H9 (cell line): ENCODE data around the gene RAMAC. TPM values are rescaled to one million over a fixed set of nuclear protein-coding genes. Genes with fewer than 3 reads are reported as not detected.

Source experiments
- DNase-seq: peaks from one replicate; pipeline ENCODE4 v3.0.0-alpha.2; 2017
- H2AFZ ChIP-seq: one replicate; pipeline ENCODE4 v1.6.1; 2013; ENCODE audit warnings: mild to moderate bottlenecking, low read length, control low read depth, moderate library complexity
- H2AK5ac ChIP-seq: 2 replicates; pipeline ENCODE4 v1.6.1; 2013; ENCODE audit warnings: low read length, control low read depth, mixed read lengths; ENCODE audit not compliant: insufficient read length
- H2BK120ac ChIP-seq: one replicate; pipeline ENCODE4 v1.6.1; 2013; ENCODE audit warnings: low read depth, mild to moderate bottlenecking, low read length, control low read depth, inconsistent platforms; ENCODE audit not compliant: poor library complexity, severe bottlenecking
- H2BK12ac ChIP-seq: 2 replicates; pipeline ENCODE4 v1.6.1; 2013; ENCODE audit warnings: low read length, control low read depth, mixed read lengths, low read depth; ENCODE audit not compliant: insufficient read length
- H2BK15ac ChIP-seq: 2 replicates; pipeline ENCODE4 v1.6.1; 2013; ENCODE audit warnings: low read depth, low read length, control low read depth
- H2BK20ac ChIP-seq: one replicate; pipeline ENCODE4 v1.6.1; 2013; ENCODE audit warnings: low read depth, mild to moderate bottlenecking, low read length, control low read depth, inconsistent platforms; ENCODE audit not compliant: poor library complexity, severe bottlenecking
- H2BK5ac ChIP-seq: 2 replicates; pipeline ENCODE4 v1.6.1; 2013; ENCODE audit warnings: low read length, control low read depth, mixed read lengths; ENCODE audit not compliant: insufficient read length
- H3K14ac ChIP-seq: 2 replicates; pipeline ENCODE4 v1.6.1; 2013; ENCODE audit warnings: low read length, control low read depth; ENCODE audit not compliant: insufficient read depth
- H3K18ac ChIP-seq: 2 replicates; pipeline ENCODE4 v1.6.1; 2013; ENCODE audit warnings: low read depth, mild to moderate bottlenecking, mixed read lengths, low read length, control low read depth; ENCODE audit not compliant: insufficient read length
- H3K23ac ChIP-seq: 2 replicates; pipeline ENCODE4 v1.6.1; 2013; ENCODE audit warnings: low read length, control low read depth, mixed read lengths, low read depth; ENCODE audit not compliant: insufficient read length
- H3K23me2 ChIP-seq: 2 replicates; pipeline ENCODE4 v1.6.1; 2013; ENCODE audit warnings: low read depth, mild to moderate bottlenecking, mixed read lengths, low read length, control low read depth; ENCODE audit not compliant: insufficient read length, poor library complexity, severe bottlenecking
- H3K27ac ChIP-seq: 2 replicates; pipeline ENCODE4 v1.5.1; 2013; ENCODE audit warnings: low read length, control low read depth, mixed read lengths, low read depth; ENCODE audit not compliant: insufficient read length
- H3K27me3 ChIP-seq: 2 replicates; pipeline ENCODE4 v1.6.1; 2013; ENCODE audit warnings: low read length, control low read depth, inconsistent platforms; ENCODE audit not compliant: insufficient read depth
- H3K4ac ChIP-seq: 2 replicates; pipeline ENCODE4 v1.6.1; 2013; ENCODE audit warnings: low read depth, mild to moderate bottlenecking, control low read depth, inconsistent platforms, low read length, moderate library complexity
- H3K4me1 ChIP-seq: 2 replicates; pipeline ENCODE4 v1.6.1; 2013; ENCODE audit warnings: low read length, control low read depth, inconsistent platforms; ENCODE audit not compliant: insufficient read depth
- H3K4me2 ChIP-seq: 2 replicates; pipeline ENCODE4 v1.6.1; 2013; ENCODE audit warnings: low read length, control low read depth, mixed read lengths; ENCODE audit not compliant: insufficient read length, insufficient read depth
- H3K56ac ChIP-seq: 2 replicates; pipeline ENCODE4 v1.6.1; 2013; ENCODE audit warnings: low read depth, mild to moderate bottlenecking, mixed read lengths, low read length, control low read depth; ENCODE audit not compliant: insufficient read length
- H3K79me1 ChIP-seq: 2 replicates; pipeline ENCODE4 v1.6.1; 2013; ENCODE audit warnings: low read depth, mild to moderate bottlenecking, moderate library complexity, low read length, control low read depth, inconsistent platforms; ENCODE audit not compliant: insufficient read depth, poor library complexity, severe bottlenecking
- H3K79me2 ChIP-seq: 2 replicates; pipeline ENCODE4 v1.6.1; 2013; ENCODE audit warnings: low read length, control low read depth, inconsistent platforms; ENCODE audit not compliant: insufficient read depth
- H3K9ac ChIP-seq: 2 replicates; pipeline ENCODE4 v1.6.1; 2013; ENCODE audit warnings: low read length, control low read depth, mixed read lengths; ENCODE audit not compliant: insufficient read length; ENCODE audit errors: extremely low read depth
- H3K9me3 ChIP-seq: one replicate; pipeline ENCODE4 v1.6.1; 2013; ENCODE audit warnings: low read depth, low read length, inconsistent platforms; ENCODE audit not compliant: control insufficient read depth
- H3T11ph ChIP-seq: one replicate; pipeline ENCODE4 v1.6.1; 2013; ENCODE audit warnings: mild to moderate bottlenecking, low read length, control low read depth, inconsistent platforms
- H4K20me1 ChIP-seq: one replicate; pipeline ENCODE4 v1.6.1; 2013; ENCODE audit not compliant: control insufficient read depth, insufficient read length, insufficient read depth
- H4K5ac ChIP-seq: 2 replicates; pipeline ENCODE4 v1.6.1; 2013; ENCODE audit warnings: low read depth, mild to moderate bottlenecking, mixed read lengths, low read length, control low read depth; ENCODE audit not compliant: insufficient read length
- H4K8ac ChIP-seq: replicated peaks from 2 replicates; pipeline ENCODE4 v1.6.1; 2013; ENCODE audit warnings: low read length, control low read depth, mixed read lengths, low read depth; ENCODE audit not compliant: insufficient read length
- H4K91ac ChIP-seq: 2 replicates; pipeline ENCODE4 v1.6.1; 2013; ENCODE audit warnings: low read depth, mild to moderate bottlenecking, moderate library complexity, mixed read lengths, low read length, control low read depth; ENCODE audit not compliant: insufficient read length
- H3K27ac Mint-ChIP-seq, 3 experiments: 2 replicates in 2 of 3; 3 replicates in 1 of 3; pipeline ENCODE4 v1.8.0; 2020 to 2021; ENCODE audit warnings: mixed read lengths in 3 of 3, mild to moderate bottlenecking in 1 of 3, moderate library complexity in 1 of 3
- H3K27me3 Mint-ChIP-seq: 2 replicates; pipeline ENCODE4 v1.8.0; 2021; ENCODE audit warnings: low read depth, mild to moderate bottlenecking, moderate library complexity, mixed read lengths
- H3K36me3 Mint-ChIP-seq, 3 experiments: 2 replicates in 2 of 3; 3 replicates in 1 of 3; pipeline ENCODE4 v1.8.0; 2020 to 2021; ENCODE audit warnings: low read depth in 3 of 3, mixed read lengths in 3 of 3; ENCODE audit not compliant: insufficient read depth in 1 of 3
- H3K4me1 Mint-ChIP-seq, 2 experiments: 2 replicates each; pipeline ENCODE4 v1.8.0; 2020; ENCODE audit warnings: mixed read lengths in 2 of 2
- H3K4me3 Mint-ChIP-seq, 2 experiments: 2 replicates in 1 of 2; 3 replicates in 1 of 2; pipeline ENCODE4 v1.8.0; 2020 to 2021; ENCODE audit warnings: mild to moderate bottlenecking in 2 of 2, mixed read lengths in 2 of 2, moderate library complexity in 1 of 2
- H3K9me3 Mint-ChIP-seq, 2 experiments: 2 replicates in 1 of 2; 3 replicates in 1 of 2; pipeline ENCODE4 v1.8.0; 2020; ENCODE audit warnings: mild to moderate bottlenecking in 2 of 2, mixed read lengths in 2 of 2, moderate library complexity in 1 of 2
- CTCF ChIP-seq: fragments of 200-600 bp; sonication (generic); conservative IDR thresholded peaks from 3 replicates; pipeline ENCODE4 v1.8.0; 2021; ENCODE audit warnings: antibody characterized with exemption, mild to moderate bottlenecking
- WGBS: extraction: QIAGEN DNeasy Blood & Tissue Kit; methylation state at CpG from one replicate; pipeline ENCODE4 v1.1.7; 2013; ENCODE audit warnings: missing lambda C conversion rate, low lambda C conversion rate, mixed read lengths; ENCODE audit not compliant: insufficient read length; ENCODE audit errors: extremely low coverage; 5-methylcytosine and 5-hydroxymethylcytosine counted together
- total RNA-seq: library from RNA; stranded (reverse); gene quantifications from 2 replicates; pipeline ENCODE4 v1.2.1, GENCODE V29; 2021

The RAMAC gene
- total RNA-seq, 1 experiment from 2014 or later, result 35.8 TPM

- Histone ChIP-seq H3K18ac (no peak within 1 kb of the TSS), H3K9me3 (no peaks in the 10 kb centered on the region), H3K56ac (no peak within 1 kb of the TSS), H3K4me1 (no peaks in the 10 kb centered on the region), H3K14ac (peak within 1 kb of the TSS; percentile 35; the same call in 1 of the 2 replicates), H3K4me2 (peak within 1 kb of the TSS; percentile 82), H2BK5ac (no peak within 1 kb of the TSS), H3T11ph (no peak within 1 kb of the TSS), H3K79me1 (no peaks in the 10 kb centered on the region), H4K20me1 (no peaks in the 10 kb centered on the region), H3K27me3 (peaks cover 2% of the 10 kb centered on the region; the same call in 1 of the 2 replicates), H3K4ac (no peak within 1 kb of the TSS), H4K8ac (no peak within 1 kb of the TSS), H3K23me2 (peaks cover 8% of the 10 kb centered on the region), H3K79me2 (no peaks in the 10 kb centered on the region), H4K91ac (no peak within 1 kb of the TSS), H3K9ac (no peak within 1 kb of the TSS), H2BK12ac (no peak within 1 kb of the TSS), H2BK120ac (no peak within 1 kb of the TSS), H2AFZ (peak within 1 kb of the TSS; percentile 71), H2BK20ac (no peak within 1 kb of the TSS), H4K5ac (no peak within 1 kb of the TSS), H3K23ac (no peak within 1 kb of the TSS), H2AK5ac (no peak within 1 kb of the TSS), H3K27ac (no peak within 1 kb of the TSS), H2BK15ac (no peak within 1 kb of the TSS)
- DNase-seq, result peak; percentile 55
- Mint-ChIP-seq H3K27me3 (peaks cover 14% of the 10 kb centered on the region), H3K27ac (no peak within 1 kb of the TSS), H3K4me3 (peak within 1 kb of the TSS; percentile 64 to 83), H3K4me1 (peaks cover 5 to 8% of the 10 kb centered on the region in 2 experiments; a peak in 3 of 4 replicates), H3K9me3 (no peaks in the 10 kb centered on the region), H3K36me3 (no peaks in the 10 kb centered on the region)
- no peak for TF ChIP-seq CTCF
- no CpG with 5 or more reads among the region's 119 CpGs for WGBS
These were observed 33.6 kb upstream of the RAMAC start, which contains the start of gene HOMER2 for GRCh38 chr15:82952158-82953081. Gene HOMER2 (minus strand): TSS chr15:82952720. CDS start chr15:82952535, 185 bp downstream.
